Measurements from ENCODE around the gene PPP1R26.
"Not testable (repeated sequence)": the region's sequence is repeated elsewhere in the genome, so short reads cannot be mapped to it uniquely, and the experiment has no call there.

PPP1R26 gene, protein sequence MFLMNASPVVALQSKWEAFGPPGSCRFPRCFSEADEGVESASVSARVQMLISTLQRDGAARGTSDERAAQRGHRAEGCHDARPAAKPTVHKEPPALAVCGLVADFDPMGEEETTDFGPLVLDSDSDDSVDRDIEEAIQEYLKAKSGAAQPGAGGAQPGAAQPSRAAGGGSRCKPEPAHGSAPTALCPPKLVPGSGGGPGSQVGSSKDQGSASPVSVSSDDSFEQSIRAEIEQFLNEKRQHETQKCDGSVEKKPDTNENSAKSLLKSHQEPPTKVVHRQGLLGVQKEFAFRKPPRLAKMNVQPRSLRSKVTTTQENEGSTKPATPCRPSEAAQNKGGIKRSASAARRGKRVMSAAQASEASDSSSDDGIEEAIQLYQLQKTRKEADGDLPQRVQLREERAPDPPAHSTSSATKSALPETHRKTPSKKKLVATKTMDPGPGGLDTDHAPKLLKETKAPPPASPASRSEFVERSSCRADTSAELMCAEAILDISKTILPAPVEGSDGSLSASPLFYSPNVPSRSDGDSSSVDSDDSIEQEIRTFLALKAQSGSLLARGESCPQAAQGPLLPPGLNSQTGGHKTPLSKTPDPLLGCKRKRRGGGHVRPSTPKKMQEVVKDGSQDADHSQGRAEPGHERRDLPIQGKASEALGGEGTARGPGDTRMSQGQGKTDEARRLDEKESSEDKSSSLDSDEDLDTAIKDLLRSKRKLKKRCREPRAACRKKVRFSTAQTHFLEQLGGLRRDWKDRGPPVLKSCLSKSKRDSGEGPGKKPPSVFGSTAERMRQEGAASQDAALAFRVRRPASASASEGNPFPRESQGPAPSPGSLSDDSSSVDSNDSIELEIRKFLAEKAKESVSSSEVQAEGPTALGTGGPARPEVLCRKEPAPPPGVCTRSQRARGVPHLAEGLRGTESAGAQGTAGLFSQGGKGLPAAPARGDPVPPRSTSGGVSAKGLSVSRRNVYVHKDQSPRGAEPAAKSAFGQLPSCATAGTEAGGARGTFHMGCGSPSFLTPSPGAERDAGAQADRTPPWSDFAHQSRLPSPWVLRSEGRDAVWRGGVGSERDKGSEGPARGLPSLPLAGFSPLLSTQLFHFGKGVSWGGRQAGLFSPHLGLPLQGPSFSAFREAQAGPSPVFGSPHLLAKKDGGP (N-terminal part only)

GRCh38 chr9:135479469-135480052, at the start of gene PPP1R26:
Gene PPP1R26 (plus strand): TSS chr9:135479782. CDS start chr9:135484511, 4,729 bp downstream.
- no peak for DNase-seq

- DNase-seq = no peak
Observed at GRCh38 chr9:135437259-135437658, 42.3 kb upstream of the PPP1R26 start.

DNA sequence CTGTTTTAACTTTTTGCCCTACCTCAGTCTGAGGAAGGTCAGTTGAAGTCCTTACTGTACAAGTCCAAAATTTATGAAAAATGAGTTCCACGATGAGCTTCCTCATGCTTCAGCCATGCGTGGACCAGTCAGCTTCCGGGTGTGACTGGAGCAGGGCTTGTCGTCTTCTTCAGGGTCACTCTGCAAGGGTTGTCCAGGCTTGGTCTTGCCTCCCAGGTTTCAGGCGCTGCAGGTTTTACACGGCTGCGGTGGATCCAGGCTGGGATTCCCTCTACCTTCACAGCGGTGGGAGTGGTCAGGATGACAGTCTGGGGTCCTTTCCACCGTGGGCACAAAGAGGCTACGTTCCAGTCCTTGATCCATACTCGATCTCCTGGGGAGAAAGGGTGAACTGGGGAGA, 41.9 kb upstream of the PPP1R26 start:
- not testable (repeated sequence) for DNase-seq

GRCh38 chr9:135438581-135439232, 40.9 kb upstream of the PPP1R26 start:
- DNase-seq = not testable (repeated sequence)

GRCh38 chr9:135439514-135439913, 40.1 kb upstream of the PPP1R26 start:
- not testable (repeated sequence) for DNase-seq

GRCh38 chr9:135439916-135440315, 39.7 kb upstream of the PPP1R26 start:
- no peak for DNase-seq

GRCh38 chr9:135440620-135441019, 39.0 kb upstream of the PPP1R26 start:
- DNase-seq = no peak

DNA sequence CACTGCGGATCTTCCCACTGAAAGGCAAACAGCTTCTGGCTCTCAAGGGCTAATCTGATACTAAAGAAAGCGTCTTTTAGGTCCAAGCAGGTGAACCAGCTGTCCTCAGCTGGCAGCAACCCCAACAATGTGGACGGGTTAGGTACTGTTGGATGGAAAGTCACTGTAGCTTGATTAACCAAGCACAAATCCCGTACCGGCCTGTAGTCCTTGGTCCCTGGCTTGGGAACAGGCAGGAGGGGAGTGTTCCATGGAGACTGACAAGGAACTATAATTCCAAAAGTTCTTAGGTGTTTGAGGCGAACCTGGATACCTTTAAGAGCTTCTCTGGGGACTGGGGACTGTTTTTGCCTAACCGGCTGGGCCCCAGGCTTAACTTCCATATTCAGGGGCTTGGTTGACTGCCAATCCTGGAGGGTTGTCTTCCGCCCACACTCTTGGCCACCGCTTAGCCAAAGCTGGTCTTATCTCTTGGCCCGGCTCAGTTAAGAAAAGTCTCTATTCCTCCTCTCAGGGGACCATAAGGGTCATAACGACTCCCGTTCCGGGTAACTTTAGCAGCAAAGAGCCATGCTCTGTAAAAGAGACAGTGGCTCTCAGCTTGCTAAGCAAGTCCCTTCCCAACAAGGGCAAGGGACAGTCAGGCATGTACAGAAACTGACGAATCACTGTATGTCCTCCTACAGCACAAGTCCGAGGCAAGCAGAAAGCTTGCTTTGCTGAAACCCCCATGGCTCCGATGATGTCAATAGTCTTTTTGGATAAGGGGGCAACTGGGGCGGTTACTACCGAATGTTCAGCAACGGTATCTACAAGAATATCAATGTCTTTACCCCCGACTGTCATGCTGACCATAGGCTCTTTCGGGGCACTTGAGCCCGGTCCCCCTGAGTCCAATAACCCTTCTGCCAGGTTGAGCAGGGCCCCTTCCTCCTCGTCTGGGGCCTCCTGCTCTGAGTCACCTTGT, 38.2 kb upstream of the PPP1R26 start:
- not testable (repeated sequence) for DNase-seq

- DNase-seq = no peak
Observed at GRCh38 chr9:135442075-135442474, 37.5 kb upstream of the PPP1R26 start.

- no peak for DNase-seq
Observed at GRCh38 chr9:135443797-135444425, 35.7 kb upstream of the PPP1R26 start.

DNA sequence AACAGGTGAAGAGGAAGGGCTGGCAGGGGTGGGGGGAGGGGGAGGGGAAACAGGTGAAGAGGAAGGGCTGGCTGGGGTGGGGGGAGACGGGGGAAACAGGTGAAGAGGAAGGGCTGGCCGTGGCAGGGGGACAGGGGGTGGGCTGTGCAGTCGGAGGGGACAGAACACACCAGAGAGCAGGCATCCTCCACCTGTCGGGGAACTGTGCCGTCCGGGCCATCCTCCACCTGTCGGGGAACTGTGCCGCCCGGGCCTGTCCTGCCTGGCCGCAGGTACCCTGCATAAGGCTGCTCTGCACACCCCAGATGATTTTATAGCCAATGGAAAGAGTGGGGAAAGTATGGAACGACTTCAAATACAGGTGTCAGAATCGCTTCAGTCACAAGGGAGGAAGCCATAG, 32.5 kb upstream of the PPP1R26 start:
- no peak for DNase-seq

GRCh38 chr9:135448663-135449100, 30.9 kb upstream of the PPP1R26 start:
- no peak for DNase-seq

DNA sequence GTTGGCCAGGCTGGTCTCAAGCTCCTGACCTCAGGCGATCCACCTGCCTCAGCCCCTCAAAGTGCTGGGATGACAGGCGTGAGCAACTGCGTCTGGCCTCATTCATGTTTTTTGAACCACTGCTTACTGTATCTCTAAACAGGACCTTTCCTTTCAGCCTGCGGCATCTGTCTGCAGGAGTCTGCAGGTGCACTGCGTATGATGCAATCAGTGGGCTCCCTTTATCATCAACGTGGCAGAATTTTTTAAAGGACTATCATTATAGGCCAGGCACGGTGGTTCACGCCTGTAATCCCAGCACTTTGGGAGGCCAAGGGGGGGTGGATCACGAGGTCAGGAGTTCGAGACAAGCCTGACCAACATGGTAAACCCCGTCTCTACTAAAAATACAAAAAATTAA, 30.1 kb upstream of the PPP1R26 start:
- DNase-seq = not testable (repeated sequence)

GRCh38 chr9:135450956-135451355, 28.6 kb upstream of the PPP1R26 start:
- no peak for DNase-seq

DNA sequence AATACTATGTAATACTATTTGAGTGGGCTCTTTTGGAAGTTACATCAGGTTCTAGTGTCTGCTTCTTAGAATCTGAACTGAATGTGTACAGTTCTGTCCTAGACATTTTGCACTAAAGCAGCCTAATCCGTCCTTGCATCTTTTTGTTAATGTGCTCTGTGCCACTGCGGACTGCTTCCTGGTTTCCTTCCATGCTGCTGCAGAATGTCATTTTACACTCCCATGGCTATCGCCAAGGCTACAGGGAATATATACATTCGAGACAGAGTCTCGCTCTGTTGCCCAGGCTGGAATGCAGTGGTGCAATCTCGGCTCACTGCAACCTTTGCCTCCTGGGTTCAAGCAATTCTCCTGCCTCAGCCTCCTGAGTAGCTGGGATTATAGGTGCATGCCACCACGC, 27.7 kb upstream of the PPP1R26 start:
- not testable (repeated sequence) for DNase-seq

- no peak for DNase-seq
Observed at GRCh38 chr9:135454737-135455136, 24.8 kb upstream of the PPP1R26 start.

- DNase-seq = no peak
Observed at GRCh38 chr9:135455401-135456030, 24.1 kb upstream of the PPP1R26 start.

- DNase-seq = no peak
Observed at GRCh38 chr9:135456436-135457104, 23.0 kb upstream of the PPP1R26 start.

GRCh38 chr9:135458478-135458877, 21.1 kb upstream of the PPP1R26 start:
- DNase-seq = not testable (repeated sequence)

All from NCI-H446 (cell line).